ENCODE results near the gene ASCC1. TPM values are rescaled to one million over a fixed set of nuclear protein-coding genes. Genes with fewer than 3 reads are reported as not detected.

ASCC1 gene, protein sequence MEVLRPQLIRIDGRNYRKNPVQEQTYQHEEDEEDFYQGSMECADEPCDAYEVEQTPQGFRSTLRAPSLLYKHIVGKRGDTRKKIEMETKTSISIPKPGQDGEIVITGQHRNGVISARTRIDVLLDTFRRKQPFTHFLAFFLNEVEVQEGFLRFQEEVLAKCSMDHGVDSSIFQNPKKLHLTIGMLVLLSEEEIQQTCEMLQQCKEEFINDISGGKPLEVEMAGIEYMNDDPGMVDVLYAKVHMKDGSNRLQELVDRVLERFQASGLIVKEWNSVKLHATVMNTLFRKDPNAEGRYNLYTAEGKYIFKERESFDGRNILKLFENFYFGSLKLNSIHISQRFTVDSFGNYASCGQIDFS
- 14.2 TPM for total RNA-seq

DNA sequence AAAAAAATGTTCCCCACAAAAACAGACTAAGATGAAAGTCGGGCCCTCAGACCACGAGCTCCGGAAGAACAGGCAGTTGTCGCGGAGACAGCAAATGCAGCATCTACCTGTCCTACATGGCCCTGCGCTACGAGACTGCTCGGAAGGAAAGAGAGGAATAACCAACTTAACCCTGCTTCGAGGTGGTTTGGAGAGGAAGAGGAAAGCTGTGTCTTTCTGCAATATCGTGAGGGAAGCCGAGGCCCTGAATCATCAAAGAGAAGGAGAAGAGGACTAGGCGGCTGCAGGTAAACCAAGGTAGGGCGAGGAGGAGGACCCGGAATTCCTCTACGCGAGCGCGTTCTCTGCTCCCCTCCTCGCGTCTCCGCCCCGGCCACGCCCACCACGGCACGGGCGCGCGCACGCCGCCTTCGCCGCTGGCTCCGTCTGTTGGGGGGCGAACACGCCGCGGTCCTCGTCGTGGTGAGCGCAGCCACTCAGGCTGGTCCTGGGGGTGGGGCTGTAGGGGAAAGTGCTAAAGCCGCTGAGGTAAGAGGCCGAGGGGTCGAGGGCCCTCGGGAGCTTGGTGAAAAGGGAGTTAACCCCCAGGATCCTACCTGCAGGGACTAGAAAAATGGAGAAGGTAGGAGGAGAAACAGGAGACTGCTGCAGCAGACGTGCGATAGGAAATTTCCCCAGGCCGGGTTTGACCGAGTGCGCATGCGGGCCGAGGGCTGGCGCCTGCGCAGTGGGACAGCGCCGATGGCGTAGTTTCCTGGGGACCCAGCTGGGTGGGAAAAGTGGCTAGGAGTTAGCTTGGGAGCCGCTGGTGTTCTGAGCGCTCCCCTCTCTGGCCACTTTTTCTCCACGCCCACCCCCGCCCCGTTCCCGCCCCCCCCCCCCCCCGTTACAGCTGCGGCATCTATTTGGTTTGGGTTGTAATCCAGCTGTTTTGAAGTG, at the start of gene ASCC1, which contains the start of gene ANAPC16:
ASCC1 (minus strand) TSS at position 666 of the 939 bp plus-strand sequence. CDS start 2,978 bp downstream, outside the sequence.
ANAPC16 (plus strand) TSS at position 402 of the 939 bp plus-strand sequence. CDS start 7,903 bp downstream, outside the sequence.
- Histone ChIP-seq H3K4me3 (ENCODE audit: low read length) (peak within 1 kb of the TSS; percentile 73), H3K4me1 (ENCODE audit: insufficient read depth, low read length) (peaks cover 44% of the 10 kb centered on the region), H3K9me3 (ENCODE audit: low read depth, low read length) (no peaks in the 10 kb centered on the region), H3K27me3 (ENCODE audit: insufficient read depth, low read length) (no peaks in the 10 kb centered on the region)

DNA sequence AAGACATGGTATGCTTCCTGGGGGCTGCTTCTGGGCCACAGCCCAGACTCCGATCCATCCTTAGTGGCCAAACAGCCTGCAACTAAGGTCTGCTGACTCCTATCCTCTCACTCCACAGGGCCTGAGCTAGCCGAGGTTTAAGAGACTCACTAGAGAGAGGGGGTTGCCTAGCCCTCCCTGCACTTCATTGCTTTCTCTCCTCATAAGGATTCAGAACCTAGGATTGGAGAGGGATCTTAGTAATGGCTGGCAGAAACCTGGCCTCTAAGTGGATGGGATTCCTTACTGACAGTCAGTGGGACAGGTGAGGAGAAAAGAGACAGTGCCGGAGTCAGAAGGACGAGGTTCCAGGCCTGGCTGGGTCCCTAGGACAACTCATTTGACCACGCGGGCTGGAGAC, 49.4 kb upstream of the ASCC1 start:
- no peaks in the 10 kb centered on the region for H3K27me3 ChIP-seq (ENCODE audit: insufficient read depth, low read length)
- no peaks in the 10 kb centered on the region for H3K9me3 ChIP-seq (ENCODE audit: low read depth, low read length)
- H3K4me3 ChIP-seq (ENCODE audit: low read length), result no peak overlapping the region
- peaks cover 33% of the 10 kb centered on the region for H3K4me1 ChIP-seq (ENCODE audit: insufficient read depth, low read length)

DNA sequence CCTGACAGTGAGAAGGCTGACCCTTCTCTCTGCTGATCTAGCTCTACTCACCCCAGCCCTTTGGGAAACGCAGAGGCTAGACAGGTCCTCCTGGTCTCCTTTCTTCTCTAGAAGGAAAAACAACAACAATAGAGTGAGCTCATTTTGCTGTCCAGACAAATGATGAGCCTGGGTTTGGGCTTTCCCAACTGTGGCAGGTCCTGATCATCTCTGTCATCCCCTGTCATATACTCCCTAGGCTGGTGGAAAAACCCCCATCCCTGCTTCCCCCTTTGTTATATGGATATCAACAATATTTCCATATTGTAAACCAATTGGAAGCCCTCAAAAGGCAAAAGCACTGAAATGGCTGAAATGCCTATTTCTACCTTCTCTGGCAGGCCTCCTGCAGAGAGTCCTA, 48.5 kb upstream of the ASCC1 start:
- Histone ChIP-seq H3K4me3 (ENCODE audit: low read length) (no peak overlapping the region), H3K4me1 (ENCODE audit: insufficient read depth, low read length) (peaks cover 43% of the 10 kb centered on the region), H3K27me3 (ENCODE audit: insufficient read depth, low read length) (no peaks in the 10 kb centered on the region), H3K9me3 (ENCODE audit: low read depth, low read length) (no peaks in the 10 kb centered on the region)

DNA sequence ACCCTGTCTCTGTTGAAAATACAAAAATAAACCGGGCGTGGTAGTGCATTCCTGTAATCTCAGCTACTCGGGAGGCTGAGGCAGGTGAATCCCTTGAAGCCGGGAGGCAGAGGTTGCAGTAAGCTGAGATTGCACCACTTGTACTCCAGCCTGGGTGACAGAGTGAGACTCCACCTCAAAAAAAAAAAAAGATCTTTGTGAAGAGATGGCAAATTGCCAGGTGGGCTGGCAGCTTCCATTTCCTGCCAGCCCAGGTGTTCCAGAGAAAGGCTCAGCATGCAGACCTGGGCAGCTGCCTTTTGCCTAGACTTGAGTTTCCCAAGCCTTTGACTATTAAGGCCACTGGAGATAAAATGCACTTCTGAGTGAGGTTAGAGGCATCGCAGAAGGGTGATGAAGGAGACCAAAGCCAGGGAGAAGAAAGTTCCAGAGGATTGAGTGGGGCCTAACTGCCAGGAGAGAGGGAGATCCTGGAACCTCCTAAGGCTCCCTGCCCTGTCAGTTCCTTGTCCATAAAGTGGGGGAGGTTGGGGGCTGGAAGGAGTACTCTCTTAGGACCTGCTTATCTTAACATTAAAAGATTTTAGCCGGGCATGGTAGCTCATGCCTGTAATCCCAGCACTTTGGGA, 47.7 kb upstream of the ASCC1 start:
- Histone ChIP-seq H3K4me3 (ENCODE audit: low read length) (no peak overlapping the region), H3K9me3 (ENCODE audit: low read depth, low read length) (no peaks in the 10 kb centered on the region), H3K4me1 (ENCODE audit: insufficient read depth, low read length) (peaks cover 49% of the 10 kb centered on the region), H3K27me3 (ENCODE audit: insufficient read depth, low read length) (no peaks in the 10 kb centered on the region)

DNA sequence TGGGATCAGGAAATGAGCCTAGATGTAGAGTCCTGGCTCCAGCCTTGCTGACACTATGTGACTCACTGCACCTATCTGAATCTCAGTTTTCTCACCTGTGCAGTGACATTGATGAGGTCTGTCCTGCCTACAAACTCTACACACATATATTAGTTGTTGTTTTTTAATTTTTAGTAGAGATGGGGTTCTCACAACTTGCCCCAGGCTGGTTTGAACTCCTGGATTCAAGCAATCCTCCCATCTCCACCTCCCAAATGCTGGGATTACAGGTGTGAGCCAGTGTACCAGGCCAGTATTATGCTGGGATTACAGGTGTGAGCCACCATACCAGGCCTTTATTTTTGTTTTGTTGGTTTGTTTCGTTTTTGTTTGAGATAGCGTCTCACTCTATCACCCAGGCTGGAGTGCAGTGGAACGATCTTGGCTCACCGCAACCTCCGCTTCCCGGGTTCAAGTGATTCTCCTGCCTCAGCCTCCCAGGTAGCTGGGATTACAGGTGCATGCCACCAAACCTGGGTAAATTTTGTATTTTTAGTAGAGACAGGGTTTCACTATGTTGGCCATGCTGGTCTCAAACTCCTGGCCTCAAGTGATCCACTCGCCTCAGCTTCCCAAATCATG, 45.8 kb upstream of the ASCC1 start:
- H3K4me3 ChIP-seq (ENCODE audit: low read length), result no peak overlapping the region
- peaks cover 61% of the 10 kb centered on the region for H3K4me1 ChIP-seq (ENCODE audit: insufficient read depth, low read length)
- no peaks in the 10 kb centered on the region for H3K9me3 ChIP-seq (ENCODE audit: low read depth, low read length)
- H3K27me3 ChIP-seq (ENCODE audit: insufficient read depth, low read length), result no peaks in the 10 kb centered on the region

DNA sequence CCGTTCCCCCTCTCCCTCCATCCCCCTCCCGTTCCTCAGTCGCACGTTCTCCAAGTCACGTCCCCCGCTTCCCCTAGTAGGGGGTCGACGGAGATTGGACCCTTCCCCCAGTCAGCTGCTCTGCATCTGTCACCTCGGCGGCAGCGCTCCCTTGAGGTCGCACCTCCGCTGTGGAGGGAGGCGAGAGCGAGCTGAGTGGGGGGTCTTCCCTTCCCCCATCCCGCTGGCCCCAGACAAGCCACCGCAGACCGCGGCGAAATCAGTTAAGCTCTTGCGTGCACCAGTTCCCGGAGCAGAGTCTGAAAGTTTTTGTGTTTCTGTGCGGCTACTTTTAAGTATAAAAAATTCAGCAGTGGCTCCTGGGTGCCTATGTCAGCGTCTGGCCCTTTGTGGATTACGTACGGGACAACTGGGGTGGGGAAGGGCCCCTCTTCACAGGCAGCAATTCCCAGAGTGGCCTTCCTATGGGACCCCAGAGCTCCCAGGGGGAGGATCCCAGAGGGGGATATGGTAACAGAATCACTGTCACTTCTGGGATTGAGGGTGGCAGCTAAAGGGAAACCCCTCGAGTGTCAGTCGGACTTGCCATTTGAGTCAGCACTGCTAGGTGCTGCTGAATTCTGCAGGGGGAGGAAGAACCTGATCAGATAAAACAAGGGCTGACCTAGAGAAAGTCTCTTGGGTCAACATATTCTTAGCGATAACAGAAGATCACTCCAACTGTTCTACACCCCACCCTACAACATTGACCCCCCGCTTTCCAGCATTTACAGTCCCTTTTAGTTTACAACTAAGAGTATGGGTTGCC, 45.1 kb upstream of the ASCC1 start:
- Histone ChIP-seq H3K4me3 (ENCODE audit: low read length) (peak overlapping the region; percentile 46), H3K27me3 (ENCODE audit: insufficient read depth, low read length) (no peaks in the 10 kb centered on the region), H3K4me1 (ENCODE audit: insufficient read depth, low read length) (peaks cover 68% of the 10 kb centered on the region), H3K9me3 (ENCODE audit: low read depth, low read length) (no peaks in the 10 kb centered on the region)

DNA sequence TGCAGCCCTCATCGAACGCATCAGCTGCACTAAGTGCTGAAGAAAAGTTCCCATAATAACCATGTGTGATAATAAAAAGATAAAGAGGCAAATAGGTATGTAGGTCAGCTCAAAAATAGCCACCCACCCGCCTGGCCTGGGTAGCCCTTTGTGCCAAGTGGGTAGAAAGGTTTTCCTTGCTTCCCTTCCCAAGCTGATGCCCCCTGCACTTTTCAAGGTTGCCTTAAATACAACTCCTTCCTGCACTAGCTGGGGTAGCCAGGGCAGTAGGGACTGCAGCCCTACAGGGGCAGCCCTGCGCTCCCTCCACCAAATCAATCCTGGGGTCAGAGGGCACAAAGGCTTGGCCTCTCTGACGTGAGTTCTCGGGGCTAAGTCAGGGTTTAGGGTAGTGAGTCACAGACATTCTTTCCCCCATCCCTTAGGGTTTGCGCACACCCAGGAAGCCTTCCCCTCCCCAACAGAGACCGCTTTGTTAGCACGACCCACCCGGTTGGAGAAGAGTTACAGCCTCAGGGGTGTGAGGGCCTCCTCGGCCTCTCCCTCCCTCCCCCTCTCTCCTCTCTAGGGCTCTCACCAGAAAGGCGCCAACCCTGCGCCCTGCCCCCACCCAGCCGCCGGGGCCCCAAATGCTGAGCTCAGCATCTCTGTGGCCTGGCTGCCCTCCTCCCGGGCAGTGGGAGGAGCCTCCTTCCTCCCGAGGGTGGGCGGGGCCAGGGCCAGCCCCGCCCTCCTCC, 44.3 kb upstream of the ASCC1 start:
- peaks cover 76% of the 10 kb centered on the region for H3K4me1 ChIP-seq (ENCODE audit: insufficient read depth, low read length)
- no peaks in the 10 kb centered on the region for H3K9me3 ChIP-seq (ENCODE audit: low read depth, low read length)
- peak overlapping the region; percentile 46 for H3K4me3 ChIP-seq (ENCODE audit: low read length)
- H3K27me3 ChIP-seq (ENCODE audit: insufficient read depth, low read length), result no peaks in the 10 kb centered on the region

DNA sequence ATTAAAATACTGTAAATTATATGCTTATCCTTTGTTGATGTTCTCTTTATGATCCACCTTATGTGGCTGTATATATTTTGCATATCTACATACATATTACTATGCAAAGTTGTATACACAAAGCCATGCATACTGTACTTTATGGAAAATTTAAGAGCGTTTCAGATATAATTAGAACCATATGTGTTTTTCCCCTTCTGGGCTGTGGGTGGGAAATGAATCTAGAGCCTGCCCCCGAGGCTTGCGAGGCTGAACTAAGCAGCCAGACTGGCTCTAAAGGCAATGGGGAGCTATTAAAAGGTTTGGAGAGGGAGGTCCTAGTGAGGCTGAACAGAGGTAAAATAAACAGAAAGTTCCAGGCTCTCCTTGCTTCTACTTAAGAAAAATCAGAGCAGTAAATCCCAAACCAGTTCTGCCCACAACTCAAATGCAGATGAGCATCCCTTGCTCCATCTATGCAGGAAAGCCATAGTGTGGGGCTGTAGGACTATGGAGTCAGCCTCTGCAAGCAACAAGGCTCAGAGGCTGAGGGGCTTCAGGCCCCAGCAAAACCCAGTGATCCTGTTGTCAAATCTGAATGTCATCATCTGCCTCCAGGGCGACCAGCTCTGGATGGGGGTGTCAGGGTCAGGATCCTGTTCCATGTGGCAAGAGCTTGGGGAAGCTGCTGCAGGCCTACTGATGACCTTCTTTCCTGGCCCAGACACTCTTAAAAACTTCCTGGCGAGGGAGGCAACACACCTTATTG, 43.6 kb upstream of the ASCC1 start:
- Histone ChIP-seq H3K4me3 (ENCODE audit: low read length) (no peak overlapping the region), H3K9me3 (ENCODE audit: low read depth, low read length) (no peaks in the 10 kb centered on the region), H3K4me1 (ENCODE audit: insufficient read depth, low read length) (peaks cover 83% of the 10 kb centered on the region), H3K27me3 (ENCODE audit: insufficient read depth, low read length) (no peaks in the 10 kb centered on the region)

DNA sequence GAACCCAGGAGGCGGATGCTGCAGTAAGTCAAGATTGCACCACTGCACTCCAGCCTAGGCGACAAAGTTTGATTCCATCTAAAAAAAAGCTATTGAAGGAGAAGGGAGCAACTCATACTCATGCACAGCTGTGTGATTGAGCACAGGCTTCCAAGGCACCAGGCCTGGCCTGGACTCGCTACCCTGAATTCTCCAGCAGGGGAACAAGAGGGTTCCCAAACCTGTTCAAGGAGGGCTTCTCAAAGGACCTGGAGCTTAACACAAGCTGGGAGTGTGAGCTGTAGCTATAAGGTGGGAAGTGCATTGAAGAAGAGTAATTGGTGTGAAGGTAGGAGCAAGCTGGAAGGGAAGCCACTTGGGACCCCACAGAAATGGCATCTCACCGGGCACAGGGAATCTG, 42.5 kb upstream of the ASCC1 start:
- no peak overlapping the region for H3K4me3 ChIP-seq (ENCODE audit: low read length)
- H3K4me1 ChIP-seq (ENCODE audit: insufficient read depth, low read length), result peaks cover 90% of the 10 kb centered on the region
- no peaks in the 10 kb centered on the region for H3K27me3 ChIP-seq (ENCODE audit: insufficient read depth, low read length)
- H3K9me3 ChIP-seq (ENCODE audit: low read depth, low read length), result no peaks in the 10 kb centered on the region

DNA sequence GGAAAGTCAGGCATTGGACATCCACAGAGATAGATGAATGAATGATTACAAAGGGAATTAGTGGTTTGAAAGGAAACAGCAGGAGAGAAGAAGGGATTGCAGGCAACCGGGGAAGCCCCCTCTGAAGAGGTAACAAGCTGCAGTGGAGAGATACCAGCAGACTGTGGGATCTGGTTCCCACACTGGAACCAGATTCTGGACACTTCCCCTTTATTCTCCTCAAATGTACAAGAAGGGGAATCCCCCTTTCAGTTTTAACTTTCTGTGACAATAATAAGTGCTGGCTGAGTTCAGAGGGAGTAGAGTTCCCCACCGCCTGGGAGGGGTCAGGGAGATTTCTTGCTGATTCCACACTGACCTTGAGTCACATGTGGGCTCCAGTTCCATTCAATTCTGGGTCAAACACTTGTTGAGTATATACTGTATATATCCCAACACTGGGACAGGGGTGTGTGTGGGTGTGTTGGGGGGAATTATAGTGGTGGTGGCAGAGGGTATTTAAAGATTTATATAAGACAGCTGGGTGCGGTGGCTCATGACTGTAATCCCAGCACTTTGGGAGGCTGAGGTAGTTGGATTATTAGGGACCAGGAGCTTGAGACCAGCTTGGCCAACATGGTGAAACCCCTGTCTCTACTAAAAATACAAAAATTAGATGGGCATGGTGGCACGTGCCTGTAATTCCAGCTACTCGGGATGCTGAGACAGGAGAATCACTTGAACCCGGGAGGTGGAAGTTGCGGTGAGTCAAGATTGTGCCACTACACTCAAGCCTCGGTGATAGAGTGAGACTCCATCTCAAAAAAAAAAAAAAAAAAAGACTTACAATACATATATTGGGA, 41.2 kb upstream of the ASCC1 start:
- no peaks in the 10 kb centered on the region for H3K9me3 ChIP-seq (ENCODE audit: low read depth, low read length)
- peaks cover 89% of the 10 kb centered on the region for H3K4me1 ChIP-seq (ENCODE audit: insufficient read depth, low read length)
- H3K4me3 ChIP-seq (ENCODE audit: low read length), result no peak overlapping the region
- H3K27me3 ChIP-seq (ENCODE audit: insufficient read depth, low read length), result no peaks in the 10 kb centered on the region

DNA sequence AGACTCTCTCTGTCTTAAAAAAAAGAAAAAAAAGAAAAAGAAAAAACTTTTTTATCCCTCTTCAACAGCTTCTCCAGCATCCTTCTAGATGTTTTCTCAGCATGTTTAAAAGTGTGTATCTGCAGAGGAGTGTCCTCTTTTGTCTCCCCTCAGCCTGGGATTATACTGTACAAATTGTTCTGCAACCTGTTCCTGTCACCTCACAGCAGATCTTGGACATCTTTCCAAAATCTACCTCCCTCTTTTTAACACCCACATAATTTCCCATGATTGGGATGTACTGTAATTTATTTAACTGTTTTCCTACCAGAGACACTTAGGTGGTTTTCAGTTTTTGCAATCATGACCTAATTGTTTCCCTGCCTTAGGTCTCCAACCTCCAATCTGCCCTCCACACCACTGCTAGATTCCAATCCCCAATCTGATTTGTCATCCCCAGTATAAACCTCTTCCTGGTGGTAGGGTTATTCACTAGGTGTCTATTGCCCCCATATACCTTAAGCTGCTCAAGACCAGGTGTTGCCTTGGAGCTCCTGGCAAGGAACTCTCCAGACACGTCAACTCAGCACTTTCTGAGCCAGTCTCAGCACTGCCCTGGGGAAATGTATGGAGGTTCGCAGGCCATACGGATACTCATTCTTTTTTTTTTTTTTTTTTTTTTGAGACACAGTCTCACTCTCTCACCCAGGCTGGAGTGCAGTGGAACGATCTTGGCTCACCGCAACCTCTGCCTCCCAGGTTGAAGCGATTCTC, 40.1 kb upstream of the ASCC1 start:
- Histone ChIP-seq H3K9me3 (ENCODE audit: low read depth, low read length) (no peaks in the 10 kb centered on the region), H3K27me3 (ENCODE audit: insufficient read depth, low read length) (no peaks in the 10 kb centered on the region), H3K4me3 (ENCODE audit: low read length) (no peak overlapping the region), H3K4me1 (ENCODE audit: insufficient read depth, low read length) (peaks cover 82% of the 10 kb centered on the region)
